CD4-positive, alpha-beta T cell treated with Interferon alpha-2 for 1 hour (primary cell): ENCODE measurements around the gene ACTL8.
"Not testable (repeated sequence)": the region's sequence is repeated elsewhere in the genome, so short reads cannot be mapped to it uniquely, and the experiment has no call there.

Source experiments
- DNase-seq, 2 donors: peaks; one replicate each; pipeline ENCODE4 v3.0.0-alpha.2; 2020 to 2022

The ACTL8 gene

DNA sequence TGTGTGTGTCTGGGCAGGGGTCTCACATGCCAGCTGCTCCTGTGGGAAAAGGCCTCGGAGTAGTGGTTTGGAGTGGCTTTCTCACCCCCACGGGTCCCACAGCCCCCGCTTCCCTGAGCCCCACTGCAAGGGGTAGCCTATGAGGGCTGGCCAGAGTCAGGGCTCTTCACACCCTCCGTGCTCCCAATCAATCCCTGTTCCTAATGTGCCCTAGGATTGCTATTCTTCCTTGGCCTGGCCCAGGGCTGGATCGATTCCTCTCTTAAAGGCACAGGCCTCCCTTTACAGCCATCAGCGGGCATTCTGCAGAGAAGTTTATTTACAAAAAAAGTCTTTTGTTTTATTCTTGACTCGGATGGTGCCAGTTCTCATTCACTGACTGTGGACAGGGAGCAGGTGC is 19.3 kb upstream of the ACTL8 start:
- no peak for DNase-seq

DNA sequence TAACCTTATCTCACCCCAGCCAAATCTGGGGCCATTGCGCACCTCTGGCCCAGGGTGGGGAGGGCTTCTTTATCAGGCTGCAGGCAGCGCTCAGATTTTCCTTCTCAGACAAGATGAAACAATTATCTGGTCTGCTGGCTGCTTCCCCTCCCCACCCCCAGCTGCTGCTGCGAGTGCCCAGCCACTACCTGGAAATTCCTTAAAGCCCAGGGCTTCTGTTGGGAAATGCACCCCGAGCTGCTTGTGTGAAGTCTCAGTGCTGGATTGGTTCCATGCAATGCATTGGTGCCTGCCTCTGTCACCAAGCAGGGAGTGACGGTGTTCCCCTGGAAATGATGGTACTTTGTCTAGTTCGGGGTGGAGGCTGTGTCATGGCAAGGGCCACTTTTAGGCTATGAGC is 18.5 kb upstream of the ACTL8 start:
- DNase-seq = no peak

DNA sequence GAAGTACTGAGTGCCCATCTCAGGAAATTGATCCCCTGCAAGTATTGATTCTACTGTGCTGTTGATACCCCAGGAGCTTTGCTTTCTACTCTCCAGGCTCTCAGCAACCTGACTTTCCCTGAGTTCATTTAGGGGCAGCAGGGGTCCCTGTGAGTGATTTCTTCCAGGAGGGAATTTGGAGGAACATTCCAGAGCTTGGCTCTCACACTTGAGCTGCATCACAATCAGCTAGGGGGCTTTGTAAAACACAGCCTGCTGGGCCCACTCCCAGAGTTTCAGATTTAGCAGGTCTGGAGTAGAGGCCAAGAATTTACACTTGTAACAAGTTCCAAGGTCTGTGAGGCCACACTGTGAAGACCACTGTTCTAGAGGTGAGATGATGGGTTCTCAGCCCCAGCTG is 16.1 kb upstream of the ACTL8 start:
- no peak for DNase-seq

DNA sequence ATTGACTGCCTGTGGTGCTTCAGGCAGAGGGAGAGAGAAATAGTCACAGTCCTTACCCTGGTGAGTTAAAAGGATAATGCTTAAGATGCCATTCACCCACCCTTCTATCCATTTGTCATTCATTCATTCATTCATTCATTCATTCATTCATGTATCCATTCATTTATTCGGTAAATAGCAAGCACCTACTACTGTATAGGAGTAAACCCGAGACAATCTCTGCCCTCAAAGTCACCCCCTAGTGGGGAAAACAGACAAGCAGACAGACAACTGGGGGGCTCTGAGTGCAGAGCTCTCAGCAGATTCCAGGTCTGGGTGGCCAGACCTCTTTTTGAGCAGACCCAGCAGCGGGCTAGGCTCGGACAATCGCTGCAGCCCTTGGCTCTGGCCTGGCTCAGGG is 14.1 kb upstream of the ACTL8 start:
- no peak for DNase-seq

DNA sequence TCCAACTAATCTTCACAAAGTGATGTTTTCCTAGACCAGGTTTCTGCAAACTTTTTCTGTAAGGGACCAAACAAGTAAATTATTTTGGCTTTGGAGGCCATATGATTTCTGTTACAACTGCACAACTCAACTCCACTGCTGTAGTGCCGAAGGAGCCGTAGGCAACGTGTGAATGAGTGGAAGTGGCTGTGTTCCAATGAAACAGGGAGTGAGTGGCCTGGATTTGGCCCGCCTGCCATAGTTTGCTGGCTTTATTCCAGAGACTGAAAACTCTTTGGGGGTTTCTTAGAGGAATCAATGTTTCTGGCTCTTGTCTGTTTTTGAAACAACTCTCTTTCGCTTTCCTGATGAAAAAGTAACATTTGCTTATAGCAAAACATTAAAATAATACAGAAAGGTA is 12.6 kb upstream of the ACTL8 start:
- DNase-seq = no peak

DNA sequence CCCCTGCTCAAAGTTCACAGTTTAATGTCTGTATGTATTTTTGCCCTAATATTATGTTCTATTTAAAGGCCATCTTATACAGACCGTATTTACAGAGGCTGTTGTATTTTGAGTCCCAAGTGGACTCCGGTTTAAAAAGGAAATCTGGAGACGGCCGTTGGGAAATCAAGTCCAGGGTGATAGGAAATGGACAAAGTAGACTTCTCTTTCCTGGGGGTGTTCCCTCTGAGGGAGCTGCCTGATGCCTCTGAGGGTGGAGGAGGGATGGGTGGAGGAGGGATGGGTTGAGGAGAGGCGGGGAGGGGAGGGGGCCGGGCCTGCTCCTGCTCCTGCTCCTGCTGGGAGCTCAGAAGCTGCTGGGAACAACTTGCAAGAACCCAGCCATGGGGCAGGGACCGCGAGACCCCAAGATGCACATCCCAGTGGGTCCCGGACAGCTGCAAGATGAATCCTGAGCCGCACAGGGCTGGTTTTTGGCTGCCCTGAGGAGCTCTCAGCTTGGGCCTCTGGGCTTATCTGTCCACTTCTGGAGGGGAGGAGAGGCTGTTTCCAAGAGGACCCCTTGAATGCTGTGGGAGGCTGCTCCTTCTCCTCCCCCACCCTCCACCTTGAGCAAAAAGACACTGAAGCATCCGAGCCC is 12.0 kb upstream of the ACTL8 start:
- no peak for DNase-seq

DNA sequence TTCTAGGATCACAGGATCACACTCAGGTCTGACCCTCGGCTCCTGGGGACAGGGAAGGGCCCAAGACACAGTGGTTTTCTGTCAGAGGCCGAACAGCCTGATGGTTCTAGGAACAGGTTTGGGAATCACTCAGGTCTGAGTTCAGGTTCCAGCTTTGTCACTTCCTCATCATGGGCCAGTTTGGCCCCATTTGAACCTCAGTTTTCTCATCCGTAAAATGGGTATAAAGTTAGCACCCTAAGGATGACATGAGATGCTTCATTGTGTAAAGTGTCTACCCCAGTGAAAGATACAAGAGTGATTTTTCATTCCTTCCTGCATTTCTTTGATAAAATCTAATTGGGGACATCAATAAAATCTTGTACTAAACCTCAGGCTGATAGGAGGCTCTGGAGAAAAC is 11.2 kb upstream of the ACTL8 start:
- DNase-seq = no peak

DNA sequence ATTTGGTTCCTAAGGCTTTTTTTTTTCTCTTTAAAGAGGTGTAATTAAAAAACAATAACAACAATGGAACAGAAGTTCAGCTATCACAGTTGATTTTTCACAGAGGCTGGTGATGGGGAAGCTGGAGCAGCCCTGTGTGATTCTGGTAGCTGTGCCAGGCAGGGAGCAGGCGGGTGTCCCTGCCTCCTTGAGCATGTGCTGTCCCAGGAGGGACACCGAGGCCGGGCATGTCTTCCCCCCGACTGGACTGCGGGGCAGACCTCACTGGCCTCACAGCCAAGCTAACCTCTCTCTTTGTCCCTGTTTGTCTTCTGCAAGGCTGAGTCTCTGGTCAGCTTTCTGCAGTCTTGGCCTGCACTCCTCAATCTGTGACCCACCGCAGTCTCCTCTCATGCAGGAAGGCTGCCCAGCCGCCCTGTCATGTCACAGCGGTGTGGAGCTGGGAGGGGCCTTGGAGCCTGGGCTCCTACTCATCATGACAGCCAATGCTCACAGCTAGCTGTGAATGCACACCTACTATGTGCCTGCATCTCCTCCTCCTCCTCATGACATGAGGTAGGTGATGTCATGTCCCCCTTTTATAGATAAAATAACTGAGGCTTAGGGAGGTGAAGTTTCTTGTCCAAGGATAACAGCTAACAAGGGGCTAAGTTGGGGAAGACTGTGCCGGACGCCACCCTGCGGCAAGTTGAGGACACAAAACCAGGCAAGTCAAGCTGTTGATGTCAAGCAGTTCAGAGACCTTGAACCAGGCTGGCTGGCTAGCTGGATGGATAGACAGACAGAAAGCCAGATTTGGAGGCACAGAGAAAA is 10.3 kb upstream of the ACTL8 start:
- no peak for DNase-seq

DNA sequence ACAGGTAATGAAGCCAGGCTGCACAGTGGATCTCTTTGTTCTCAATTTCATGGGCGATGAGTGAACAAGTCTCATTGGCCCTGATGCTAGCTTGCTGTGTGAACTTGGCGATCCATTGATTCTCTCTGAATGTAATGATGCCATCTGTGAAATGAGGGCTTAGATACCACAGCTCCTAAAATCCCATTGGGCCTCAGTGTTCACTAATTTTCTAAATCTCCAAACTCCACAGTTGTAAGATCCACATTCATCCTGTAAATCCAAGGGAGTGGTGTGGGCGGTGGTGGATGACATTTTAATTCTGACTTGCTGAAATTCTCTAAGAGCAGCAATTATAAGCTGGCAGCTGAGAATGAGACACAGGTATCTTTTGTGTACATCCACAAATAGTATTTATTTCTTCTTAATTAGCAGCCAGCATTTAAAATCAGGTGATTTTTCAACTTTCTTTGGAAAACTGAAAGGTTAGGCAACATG is 9.6 kb upstream of the ACTL8 start:
- DNase-seq = no peak

DNA sequence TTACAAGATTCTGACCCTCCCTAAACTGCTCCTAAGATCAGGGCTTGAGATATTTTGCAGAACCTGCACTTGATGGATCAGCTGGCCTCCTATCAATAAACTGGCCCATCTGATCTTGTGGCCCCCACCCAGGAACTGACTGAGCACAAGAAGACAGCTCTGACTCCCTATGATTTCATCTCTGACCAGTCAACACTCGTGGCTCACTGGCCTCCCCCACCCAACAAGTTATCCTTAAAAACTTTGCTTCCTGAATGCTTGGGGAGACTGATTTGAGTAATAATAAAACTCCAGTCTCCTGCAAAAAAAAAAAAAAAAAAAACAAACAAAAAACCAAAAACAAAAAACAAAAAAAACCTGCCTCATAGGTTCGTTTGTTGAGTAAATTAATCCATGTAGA is 8.9 kb upstream of the ACTL8 start:
- not testable (repeated sequence) for DNase-seq

DNA sequence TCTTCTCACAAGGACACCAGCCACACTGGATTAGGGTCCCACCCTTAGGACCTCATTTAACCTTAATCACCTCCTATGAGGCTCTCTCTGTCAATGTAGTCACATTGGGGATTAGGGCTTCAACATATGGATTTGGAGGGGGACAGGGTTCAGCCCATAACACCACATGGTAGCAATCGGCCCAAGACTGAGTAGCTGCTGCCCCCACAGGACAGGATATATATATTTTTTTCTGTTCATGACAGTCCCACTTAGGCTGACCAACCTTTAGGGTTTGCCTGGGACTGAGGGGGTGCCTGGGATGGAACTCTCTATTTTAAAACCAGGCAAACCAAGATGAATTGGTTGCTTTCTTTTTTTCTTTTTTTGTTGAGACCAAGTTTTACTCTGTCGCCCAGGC is 8.2 kb upstream of the ACTL8 start:
- no peak for DNase-seq

DNA sequence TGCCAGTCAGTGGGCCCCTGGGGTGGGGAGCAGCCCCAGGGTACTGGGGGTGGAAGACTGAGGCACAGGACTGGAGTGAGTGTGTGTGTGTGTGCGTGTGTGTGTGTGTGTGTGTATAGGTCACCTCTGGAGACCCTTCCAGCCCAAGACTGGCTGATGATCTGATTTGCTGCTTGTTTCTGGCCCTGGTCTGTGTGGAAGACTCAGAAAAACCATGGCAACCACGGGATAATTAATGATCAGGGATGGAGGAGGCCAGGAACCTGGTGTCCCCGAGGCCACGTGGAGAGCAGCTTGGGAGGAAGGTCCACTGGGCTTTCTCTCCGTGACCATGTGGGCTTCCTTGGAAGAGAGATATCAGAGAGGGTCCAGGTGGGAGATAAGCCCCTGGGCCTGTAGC is 4.8 kb upstream of the ACTL8 start:
- DNase-seq = no peak

DNA sequence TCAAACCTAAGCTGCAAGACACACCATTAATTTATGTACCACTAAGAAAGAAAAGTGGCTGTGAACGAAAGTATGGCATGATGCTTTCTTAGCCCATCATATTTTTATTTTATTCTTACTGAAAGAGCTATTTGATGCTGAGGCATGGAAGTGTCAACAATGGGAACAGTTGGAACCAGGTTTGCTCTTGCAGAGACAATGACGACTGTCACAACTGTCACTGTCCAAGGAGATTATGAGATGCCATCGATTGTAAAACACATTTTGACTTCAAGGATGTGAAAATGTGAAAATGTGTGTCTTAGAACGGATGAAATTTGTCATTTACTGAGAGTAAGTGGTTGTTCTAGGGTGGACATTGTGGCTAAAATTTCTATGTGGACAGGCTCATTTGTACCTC is 2.8 kb upstream of the ACTL8 start:
- DNase-seq = no peak

DNA sequence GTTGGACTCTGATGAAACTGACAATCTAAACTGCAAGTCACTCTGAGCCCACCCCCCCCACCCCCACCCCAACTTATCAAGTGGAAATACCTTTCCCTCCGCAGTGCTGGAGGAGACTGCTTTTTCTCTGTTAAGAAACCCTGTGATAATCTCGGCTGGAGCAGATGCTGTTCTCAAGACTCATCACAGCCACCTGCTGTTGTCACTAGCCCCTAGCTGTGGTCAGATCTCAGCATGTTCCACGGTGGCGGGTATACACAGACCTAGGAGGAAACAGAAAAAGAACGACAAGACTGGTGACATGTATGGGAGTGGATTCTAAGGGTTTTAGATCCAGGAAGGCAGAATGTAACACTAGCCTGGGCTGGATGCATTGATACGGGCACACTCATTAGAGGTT is 2.3 kb downstream of the ACTL8 start:
- no peak for DNase-seq

DNA sequence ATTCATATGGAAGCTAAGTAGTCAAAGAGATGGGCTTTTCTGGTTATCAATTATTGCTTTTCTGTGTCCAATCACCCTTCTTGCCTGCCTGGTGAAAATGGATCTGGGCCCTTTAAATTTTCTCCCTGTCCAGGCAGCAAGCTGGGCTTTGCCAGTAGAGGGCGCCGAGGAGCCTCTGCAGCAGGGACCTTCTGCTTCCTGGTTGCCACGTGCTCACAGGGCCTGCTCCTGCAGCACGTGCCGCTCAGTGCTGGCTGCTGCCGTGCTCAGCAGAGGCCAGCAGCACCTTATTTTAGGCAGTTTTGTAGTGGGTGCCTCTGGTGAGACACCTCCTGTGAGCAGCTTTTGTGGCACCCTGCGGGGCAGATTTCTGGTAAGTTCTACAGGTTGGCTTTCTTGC is 4.0 kb downstream of the ACTL8 start:
- no peak for DNase-seq

DNA sequence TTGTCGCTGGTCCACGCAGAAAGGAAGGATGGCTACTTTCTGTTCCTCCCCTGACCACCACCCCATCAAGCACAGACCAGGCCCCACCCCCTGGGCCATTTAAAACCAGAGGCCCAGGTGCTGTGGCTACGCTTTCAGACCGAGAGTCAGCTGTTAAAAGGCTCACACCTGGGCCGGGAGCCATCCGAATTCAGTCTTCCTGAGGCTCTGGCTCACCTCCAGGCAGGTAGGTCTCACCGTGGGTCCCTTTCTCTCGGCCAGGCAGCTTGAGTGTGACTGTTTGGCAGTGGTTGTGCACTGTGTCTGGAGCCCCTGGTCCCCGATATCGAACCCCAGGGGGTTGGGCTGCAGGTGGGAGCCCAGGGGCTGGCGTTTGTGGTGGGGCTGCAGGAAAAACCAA is 7.2 kb downstream of the ACTL8 start:
- DNase-seq = no peak

DNA sequence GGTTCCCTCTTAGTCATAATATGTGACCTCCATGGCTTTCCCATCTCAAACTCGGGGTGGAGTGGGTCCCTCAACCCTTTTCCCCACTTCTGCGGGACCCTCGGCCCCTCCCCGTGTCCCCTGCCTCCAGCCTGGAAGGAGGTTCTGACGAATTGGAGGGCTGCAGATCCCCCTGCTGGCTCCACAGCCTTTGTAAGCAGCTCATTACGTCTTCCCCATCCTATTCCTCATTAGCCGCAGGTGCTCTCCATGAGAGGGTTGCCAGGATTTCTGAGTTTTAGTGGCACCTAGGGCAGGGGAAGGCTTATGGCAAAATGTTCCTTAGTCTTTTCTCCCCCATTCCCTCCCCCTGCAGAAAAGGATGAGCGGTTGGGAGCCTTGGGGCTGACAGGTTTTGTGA is 8.3 kb downstream of the ACTL8 start:
- DNase-seq = no peak

DNA sequence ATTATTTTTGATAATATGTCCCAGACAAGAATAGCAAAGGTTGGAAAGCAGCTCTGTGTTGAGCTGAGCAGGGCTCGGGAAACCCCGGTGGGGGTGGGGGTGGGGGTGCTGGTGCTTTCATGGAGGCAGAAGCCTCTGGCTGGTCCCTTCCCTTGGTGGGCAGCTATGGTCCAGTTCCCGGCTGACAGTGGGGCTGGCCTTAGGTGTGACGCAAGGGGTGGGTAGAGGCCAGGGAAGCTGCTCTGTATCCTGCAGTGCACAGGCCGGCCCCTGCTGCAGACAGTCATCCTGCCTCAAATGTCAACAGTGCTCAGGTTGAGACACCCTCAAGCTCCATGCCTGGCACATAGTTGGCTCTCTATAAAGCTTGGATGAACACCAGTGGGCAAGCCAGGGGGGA is 8.9 kb downstream of the ACTL8 start:
- DNase-seq = no peak

DNA sequence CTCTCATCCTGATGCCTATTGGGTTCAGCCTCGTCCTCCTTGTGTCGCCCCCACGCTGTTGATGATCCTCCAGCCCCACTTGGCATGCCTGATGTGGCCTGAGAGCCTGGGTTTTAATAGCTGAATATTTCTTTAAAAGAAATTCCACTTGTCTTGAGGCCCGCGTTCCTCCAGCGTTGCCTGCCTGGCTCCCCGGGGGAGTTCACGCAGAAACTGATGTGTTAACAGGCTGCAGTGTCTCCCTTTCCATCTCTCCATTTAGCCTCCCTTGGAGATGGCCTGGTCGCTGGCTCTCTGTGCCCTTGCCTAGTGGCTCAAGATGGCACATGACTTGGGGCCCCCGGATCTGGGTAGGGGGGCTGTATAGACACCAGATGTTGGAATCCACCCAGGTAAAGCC is 9.5 kb downstream of the ACTL8 start:
- DNase-seq = no peak

DNA sequence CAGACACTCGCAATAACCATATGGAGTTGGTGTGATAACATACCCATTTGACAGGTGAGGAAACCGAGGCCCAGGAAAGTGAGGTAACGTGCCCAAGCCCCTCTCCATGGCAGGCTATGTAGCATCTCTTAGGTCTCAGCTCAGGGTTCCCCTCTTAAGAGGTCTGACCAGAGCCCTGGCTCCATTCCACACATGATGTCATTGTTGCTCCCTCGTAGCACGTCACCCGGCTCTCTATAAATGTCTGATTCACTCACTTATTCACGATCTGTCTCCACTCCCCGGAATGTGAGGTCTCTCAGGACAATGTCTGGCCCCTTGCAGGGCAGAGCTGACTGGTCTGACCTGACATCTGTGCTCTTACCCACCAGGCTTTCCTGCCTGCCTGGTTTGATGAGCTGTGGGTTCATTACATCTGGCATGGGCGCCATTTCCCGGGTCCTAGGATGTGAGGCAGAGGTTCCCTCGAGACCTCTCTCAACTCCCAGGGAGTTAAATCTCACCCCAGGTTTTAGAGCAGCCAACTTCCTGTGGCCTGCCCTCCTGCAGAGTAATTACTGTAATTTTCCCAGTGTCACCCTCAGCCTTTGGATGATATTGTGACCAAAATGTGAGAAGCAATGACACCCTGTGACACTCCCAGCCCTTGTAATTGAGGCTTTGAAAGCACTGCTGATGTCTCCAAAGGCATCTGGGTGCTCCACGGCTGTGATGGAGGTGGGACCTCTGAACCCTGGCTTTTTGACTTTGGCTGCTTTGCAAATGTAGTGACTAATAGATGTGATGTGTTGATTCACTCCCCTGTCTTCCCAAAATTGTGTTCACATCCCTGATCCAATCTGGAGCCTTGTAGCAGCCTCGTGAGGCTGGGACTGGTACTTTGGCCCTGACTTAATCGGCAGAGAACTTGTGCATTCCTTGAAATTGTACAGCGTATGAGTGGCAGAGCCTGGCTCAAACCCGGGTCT is 10.6 kb downstream of the ACTL8 start:
- no peak for DNase-seq

DNA sequence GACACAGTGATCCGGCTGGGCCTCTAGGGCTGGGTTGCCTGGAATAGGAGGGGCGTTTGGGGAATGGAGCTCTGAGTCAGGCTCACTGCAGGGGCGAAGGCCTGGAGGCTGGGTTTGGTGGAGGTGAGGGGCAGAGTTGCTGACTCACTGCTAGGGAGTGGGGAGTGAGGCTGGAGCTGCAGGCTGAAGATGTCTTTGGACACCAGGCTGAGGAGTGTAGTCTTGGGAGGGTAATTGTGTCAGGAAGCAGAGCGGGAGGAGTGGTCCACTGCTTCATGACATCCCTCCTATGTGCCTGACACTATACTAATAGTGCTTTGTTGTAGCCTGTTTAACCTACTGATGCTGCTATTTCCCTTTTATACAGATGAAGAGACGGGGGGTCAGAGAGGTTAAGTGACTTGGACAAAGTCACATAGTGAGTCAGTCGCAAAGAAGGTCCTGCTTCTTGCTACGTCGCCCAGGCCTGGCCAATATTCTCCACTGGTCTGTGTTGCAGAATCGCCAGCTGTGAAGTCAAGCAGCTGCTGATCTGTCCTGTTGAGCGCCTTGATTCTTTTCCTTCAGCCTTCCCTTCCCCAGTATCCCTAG is 13.6 kb downstream of the ACTL8 start:
- DNase-seq = no peak

DNA sequence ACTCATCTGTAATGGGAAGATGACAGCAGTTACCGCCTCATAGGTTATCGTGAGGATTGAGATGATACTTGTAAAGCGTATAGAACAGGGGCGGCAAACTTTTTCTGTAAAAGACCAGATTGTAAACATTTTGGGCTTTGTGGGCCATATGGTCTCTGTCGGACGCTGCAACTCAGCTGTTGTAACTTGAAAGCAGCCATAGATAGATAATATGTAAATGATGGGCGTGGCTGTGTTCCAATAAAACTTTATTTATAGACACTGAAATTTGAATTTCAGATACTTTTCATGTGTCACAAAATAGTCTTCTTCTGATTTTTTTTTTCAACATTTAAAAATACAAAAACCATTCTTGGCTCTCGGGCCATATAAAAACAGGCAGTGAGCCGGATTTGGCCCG is 15.8 kb downstream of the ACTL8 start:
- DNase-seq = no peak

DNA sequence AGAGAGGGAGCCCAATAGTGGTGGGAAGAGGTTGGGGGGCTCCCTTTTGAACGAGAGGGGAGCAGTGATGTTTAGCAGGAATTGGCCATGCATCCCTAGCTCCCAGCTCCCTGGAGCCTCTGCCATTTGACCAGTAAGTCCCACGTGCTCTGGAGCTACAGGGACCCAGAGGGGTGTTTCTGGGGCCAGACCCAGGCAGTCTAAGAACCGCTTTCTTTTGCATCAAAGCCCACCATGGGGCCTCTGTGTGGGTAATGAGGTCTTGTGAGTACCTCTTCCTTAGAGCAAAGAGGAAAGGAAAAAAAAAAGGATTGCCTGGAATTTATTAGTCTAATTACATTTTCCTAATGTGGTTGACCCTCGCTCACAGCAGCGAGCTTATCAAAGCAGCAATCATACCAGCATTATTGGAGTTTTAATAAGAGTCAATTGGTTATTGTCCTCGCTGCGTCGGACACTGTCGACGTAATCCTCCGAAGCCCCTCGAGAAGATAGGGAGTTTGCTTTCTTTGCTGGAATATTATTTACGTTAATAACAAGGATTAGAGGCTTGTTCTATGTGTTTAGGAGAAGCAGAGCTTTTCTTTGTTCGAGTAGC is 17.6 kb downstream of the ACTL8 start:
- DNase-seq = no peak
